ENCODE measurements around the gene PPP1R15A. TPM values are rescaled to one million over a fixed set of nuclear protein-coding genes. Genes with fewer than 3 reads are reported as not detected.
A peak's percentile ranks its signal among the peaks of the same experiment; 100 is the strongest.
"Not testable (repeated sequence)": the region's sequence is repeated elsewhere in the genome, so short reads cannot be mapped to it uniquely, and the experiment has no call there.

PPP1R15A gene
- polyA plus RNA-seq, 1 donor (not counting 4 experiments of a cell fraction or from before 2014, with no cell fraction given) = 36.6 TPM

DNA sequence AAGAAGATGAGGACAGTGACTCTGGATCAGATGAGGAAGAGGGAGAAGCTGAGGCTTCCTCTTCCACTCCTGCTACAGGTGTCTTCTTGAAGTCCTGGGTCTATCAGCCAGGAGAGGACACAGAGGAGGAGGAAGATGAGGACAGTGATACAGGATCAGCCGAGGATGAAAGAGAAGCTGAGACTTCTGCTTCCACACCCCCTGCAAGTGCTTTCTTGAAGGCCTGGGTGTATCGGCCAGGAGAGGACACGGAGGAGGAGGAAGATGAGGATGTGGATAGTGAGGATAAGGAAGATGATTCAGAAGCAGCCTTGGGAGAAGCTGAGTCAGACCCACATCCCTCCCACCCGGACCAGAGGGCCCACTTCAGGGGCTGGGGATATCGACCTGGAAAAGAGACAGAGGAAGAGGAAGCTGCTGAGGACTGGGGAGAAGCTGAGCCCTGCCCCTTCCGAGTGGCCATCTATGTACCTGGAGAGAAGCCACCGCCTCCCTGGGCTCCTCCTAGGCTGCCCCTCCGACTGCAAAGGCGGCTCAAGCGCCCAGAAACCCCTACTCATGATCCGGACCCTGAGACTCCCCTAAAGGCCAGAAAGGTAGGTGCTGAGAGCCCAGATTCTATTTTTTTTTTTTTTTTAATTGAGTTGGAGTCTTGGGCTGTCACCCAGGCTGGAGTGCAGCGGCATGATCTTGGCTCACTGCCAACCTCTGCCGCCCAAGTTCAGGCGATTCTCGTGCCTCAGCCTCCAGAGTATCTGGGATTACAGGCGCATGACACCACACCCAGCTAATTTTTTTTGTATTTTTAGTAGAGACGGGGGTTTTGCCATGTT lies 2.3 kb downstream of the PPP1R15A start:
- DNase-seq (ENCODE audit: low read depth, low spot score) (peak; percentile 40), FAIRE-seq (no peak)
- Histone ChIP-seq H2AFZ (ENCODE audit: control insufficient read depth, low read length) (no peak overlapping the region), H4K20me1 (ENCODE audit: control insufficient read depth, extremely low read depth, insufficient read depth, low read length) (peaks cover 15% of the 10 kb centered on the region), H3K4me3 (ENCODE audit: control insufficient read depth in 2 of 3, extremely low read depth in 1 of 3, insufficient read depth in 2 of 3, low read depth in 1 of 3, low read length in 3 of 3) (peak overlapping the region; percentile 99 to 100 (median 100)), H3K9me1 (ENCODE audit: control insufficient read depth, extremely low read depth, insufficient read depth, low read length) (peaks cover 2% of the 10 kb centered on the region), H3K4me1 (ENCODE audit: control insufficient read depth, extremely low read depth, insufficient read depth, low read length) (peaks cover 8% of the 10 kb centered on the region), H3K79me2 (ENCODE audit: control insufficient read depth, insufficient read depth, low read length) (peaks cover 32% of the 10 kb centered on the region), H3K9ac (ENCODE audit: control insufficient read depth, extremely low read depth, insufficient read depth, low read length) (peak overlapping the region; percentile 100), H3K27ac (ENCODE audit: control insufficient read depth, insufficient read depth, low read length) (peak overlapping the region; percentile 100), H3K36me3 (ENCODE audit: control insufficient read depth in 2 of 2, extremely low read depth in 1 of 2, insufficient read depth in 2 of 2, low read length in 2 of 2) (peaks cover 22 to 30% of the 10 kb centered on the region in 2 experiments), H3K9me3 (ENCODE audit: control insufficient read depth, low read depth, low read length) (no peaks in the 10 kb centered on the region), H3K4me2 (ENCODE audit: control insufficient read depth, extremely low read depth, insufficient read depth, low read depth, low read length) (peak overlapping the region; percentile 91), H3K27me3 (ENCODE audit: control insufficient read depth, extremely low read depth, insufficient read depth, low read length) (no peaks in the 10 kb centered on the region)
- TF ChIP-seq EZH2 (IDR thresholded peaks at IDR 0.05; ENCODE audit: low read length) = no peak
- TF ChIP-seq, protein P1, sequence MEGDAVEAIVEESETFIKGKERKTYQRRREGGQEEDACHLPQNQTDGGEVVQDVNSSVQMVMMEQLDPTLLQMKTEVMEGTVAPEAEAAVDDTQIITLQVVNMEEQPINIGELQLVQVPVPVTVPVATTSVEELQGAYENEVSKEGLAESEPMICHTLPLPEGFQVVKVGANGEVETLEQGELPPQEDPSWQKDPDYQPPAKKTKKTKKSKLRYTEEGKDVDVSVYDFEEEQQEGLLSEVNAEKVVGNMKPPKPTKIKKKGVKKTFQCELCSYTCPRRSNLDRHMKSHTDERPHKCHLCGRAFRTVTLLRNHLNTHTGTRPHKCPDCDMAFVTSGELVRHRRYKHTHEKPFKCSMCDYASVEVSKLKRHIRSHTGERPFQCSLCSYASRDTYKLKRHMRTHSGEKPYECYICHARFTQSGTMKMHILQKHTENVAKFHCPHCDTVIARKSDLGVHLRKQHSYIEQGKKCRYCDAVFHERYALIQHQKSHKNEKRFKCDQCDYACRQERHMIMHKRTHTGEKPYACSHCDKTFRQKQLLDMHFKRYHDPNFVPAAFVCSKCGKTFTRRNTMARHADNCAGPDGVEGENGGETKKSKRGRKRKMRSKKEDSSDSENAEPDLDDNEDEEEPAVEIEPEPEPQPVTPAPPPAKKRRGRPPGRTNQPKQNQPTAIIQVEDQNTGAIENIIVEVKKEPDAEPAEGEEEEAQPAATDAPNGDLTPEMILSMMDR (optimal IDR thresholded peaks at IDR 0.05 in 1 of 3, IDR thresholded peaks at IDR 0.05 in 1 of 3, conservative IDR thresholded peaks at IDR 0.05 in 1 of 3; ENCODE audit: extremely low read depth in 1 of 3, insufficient read depth in 2 of 3, low read length in 3 of 3) = no peak
- dilution Hi-C loops (cut with MboI; ENCODE audit: extremely low pct_ligation_motif_present, low sequenced_read_pairs) = no loop called here

DNA sequence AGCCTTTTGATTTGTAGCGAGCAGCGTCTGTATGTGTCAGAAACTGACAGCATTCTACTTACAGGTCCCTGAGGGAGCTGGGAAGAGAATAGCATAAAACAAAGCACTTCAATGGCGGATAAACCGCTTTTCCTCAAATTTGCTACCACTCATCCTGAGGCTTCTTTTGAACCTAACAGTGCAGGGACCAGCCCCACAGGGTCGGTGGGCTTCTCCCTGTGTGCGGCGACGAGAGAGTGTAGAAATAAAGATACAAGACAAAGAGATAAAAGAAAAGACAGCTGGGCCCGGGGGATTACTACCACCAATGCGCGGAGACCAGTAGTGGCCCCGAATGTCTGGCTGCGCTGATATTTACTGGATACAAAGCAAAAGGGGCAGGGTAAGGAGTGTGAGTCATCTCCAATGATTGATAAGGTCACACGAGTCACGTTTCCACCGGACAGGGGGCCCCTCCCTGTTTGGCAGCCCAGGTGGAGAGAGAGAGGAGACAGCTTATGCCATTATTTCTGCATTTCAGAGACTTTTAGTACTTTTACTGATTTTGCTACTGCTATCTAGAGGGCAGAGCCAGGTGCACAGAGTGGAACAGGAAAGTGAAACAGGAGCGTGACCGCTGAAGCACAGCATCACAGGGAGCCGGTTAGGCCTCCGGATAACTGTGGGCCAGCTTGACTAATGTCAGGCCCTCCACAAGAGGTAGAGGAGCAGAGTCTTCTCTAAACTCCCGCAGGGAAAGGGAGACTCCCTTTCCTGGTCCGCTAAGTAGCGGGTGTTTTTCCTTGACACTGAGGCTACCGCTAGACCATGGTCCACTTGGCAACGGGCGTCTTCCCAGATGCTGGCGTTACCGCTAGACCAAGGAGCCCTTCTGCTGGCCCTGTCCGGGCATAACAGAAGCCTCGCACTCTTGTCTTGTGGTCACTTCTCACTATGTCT lies 4.1 kb downstream of the PPP1R15A start:
- peak overlapping the region; percentile 100 for H3K27ac ChIP-seq (ENCODE audit: control insufficient read depth, insufficient read depth, low read length)
- dilution Hi-C loops (cut with MboI; ENCODE audit: extremely low pct_ligation_motif_present, low sequenced_read_pairs); H3K27me3 ChIP-seq (ENCODE audit: control insufficient read depth, extremely low read depth, insufficient read depth, low read length); FAIRE-seq; H3K9me3 ChIP-seq (ENCODE audit: control insufficient read depth, low read depth, low read length); DNase-seq (ENCODE audit: low read depth, low spot score); H3K4me1 ChIP-seq (ENCODE audit: control insufficient read depth, extremely low read depth, insufficient read depth, low read length); H3K9me1 ChIP-seq (ENCODE audit: control insufficient read depth, extremely low read depth, insufficient read depth, low read length); H2AFZ ChIP-seq (ENCODE audit: control insufficient read depth, low read length): not testable (repeated sequence)
- H4K20me1 ChIP-seq (ENCODE audit: control insufficient read depth, extremely low read depth, insufficient read depth, low read length) = peaks cover 15% of the 10 kb centered on the region
- peak overlapping the region; percentile 100 for H3K9ac ChIP-seq (ENCODE audit: control insufficient read depth, extremely low read depth, insufficient read depth, low read length)
- peaks cover 32% of the 10 kb centered on the region for H3K79me2 ChIP-seq (ENCODE audit: control insufficient read depth, insufficient read depth, low read length)
- H3K4me3 ChIP-seq (ENCODE audit: control insufficient read depth in 2 of 3, extremely low read depth in 1 of 3, insufficient read depth in 2 of 3, low read depth in 1 of 3, low read length in 3 of 3) = peak overlapping the region; percentile 99 to 100 (median 100)
- peak overlapping the region; percentile 91 for H3K4me2 ChIP-seq (ENCODE audit: control insufficient read depth, extremely low read depth, insufficient read depth, low read depth, low read length)
- H3K36me3 ChIP-seq (ENCODE audit: control insufficient read depth in 2 of 2, extremely low read depth in 1 of 2, insufficient read depth in 2 of 2, low read length in 2 of 2) = peaks cover 22 to 30% of the 10 kb centered on the region in 2 experiments
